HCT116 (cell line): ENCODE data around the gene SLC4A7. TPM values are rescaled to one million over a fixed set of nuclear protein-coding genes. Genes with fewer than 3 reads are reported as not detected.

Experiments
- ATAC-seq: fragments of 200-7000 bp; cut with Tn5 transposase; 2 replicates; pipeline ENCODE4 v1.9.1; 2020; ENCODE audit warnings: mild to moderate bottlenecking, moderate library complexity
- BruUV-seq: library from RNA; stranded (reverse); fragments of 400-500 nt; replicated peaks from 2 replicates; lab custom pipeline; 2021; lab: Mats Ljungman, UMichigan
- CTCF ChIA-PET: fragments of 300-600 bp; sonication (Branson Sonifier 250); formaldehyde crosslinking; loops from one replicate; lab custom pipeline; 2021; ENCODE audit warnings: antibody characterized with exemption; lab: Charles Lee
- POLR2A ChIA-PET: fragments of 300-600, 350-600 bp; sonication (Branson Sonifier 250); formaldehyde crosslinking; loops from one replicate; lab custom pipeline; 2021; ENCODE audit warnings: antibody characterized with exemption; lab: Charles Lee
- RAD21 ChIA-PET, 2 experiments: fragments of 300-600 bp; sonication (Branson Sonifier 250); formaldehyde crosslinking; loops; one replicate each; lab custom pipeline; 2023; ENCODE audit warnings: low total read pairs in 2 of 2; ENCODE audit not compliant: uncharacterized antibody in 2 of 2, unreplicated experiment in 2 of 2, low non-redundant PET in 1 of 2; lab: Charles Lee
- DNase-seq: peaks from one replicate; pipeline ENCODE4 v3.0.0-alpha.2; 2010; ENCODE audit warnings: low read depth, low spot score
- H2AFZ ChIP-seq: fragments of 200-600 bp; shearing (Covaris generic), sonication (generic); 2 replicates; pipeline ENCODE4 v1.6.1; 2017; ENCODE audit warnings: low read depth, mixed run types, mixed read lengths, antibody characterized with exemption, low read length; ENCODE audit not compliant: poor library complexity, severe bottlenecking
- H3K27ac ChIP-seq: 2 replicates; pipeline ENCODE4 v1.5.1; 2012; ENCODE audit warnings: low read depth, low read length
- H3K27me3 ChIP-seq: fragments of 200-600 bp; sonication (generic); 2 replicates; pipeline ENCODE4 v1.6.1; 2016; ENCODE audit warnings: mixed run types, low read length, mixed read lengths; ENCODE audit not compliant: insufficient read depth
- H3K36me3 ChIP-seq, 2 experiments: fragments of 200-500 bp in 1 of 2; fragments of 200-600 bp in 1 of 2; sonication (Bioruptor generic) in 1 of 2; sonication (generic) in 1 of 2; 2 replicates each; pipeline versions ENCODE4 v1.5.1 to v1.6.1; 2014 to 2016; ENCODE audit warnings: low read length in 2 of 2, inconsistent platforms in 1 of 2, mixed read lengths in 1 of 2, mixed run types in 1 of 2; ENCODE audit not compliant: insufficient read depth in 2 of 2, control insufficient read depth in 1 of 2
- H3K4me1 ChIP-seq, 2 experiments: fragments of 200-600 bp in 1 of 2; sonication (generic) in 1 of 2; 2 replicates each; pipeline versions ENCODE4 v1.5.1 to v1.6.1; 2012 to 2017; ENCODE audit warnings: low read length in 2 of 2, inconsistent platforms in 1 of 2, mild to moderate bottlenecking in 1 of 2, mixed read lengths in 1 of 2, mixed run types in 1 of 2, moderate library complexity in 1 of 2; ENCODE audit not compliant: insufficient read depth in 2 of 2, control insufficient read depth in 1 of 2
- H3K4me2 ChIP-seq: fragments of 200-600 bp; sonication (generic); 2 replicates; pipeline ENCODE4 v1.6.1; 2017; ENCODE audit warnings: mixed run types, low read length, mixed read lengths
- H3K4me3 ChIP-seq, 2 experiments: fragments of 200-600 bp in 1 of 2; sonication (generic) in 1 of 2; replicated peaks in 1 of 2; 2 replicates each; pipeline ENCODE4 v1.5.1; 2011 to 2016; ENCODE audit warnings: low read length in 2 of 2, control low read depth in 1 of 2, low read depth in 1 of 2, mild to moderate bottlenecking in 1 of 2, mixed read lengths in 1 of 2, mixed run types in 1 of 2
- H3K79me2 ChIP-seq: fragments of 200-600 bp; sonication (generic); 2 replicates; pipeline ENCODE4 v1.6.1; 2017; ENCODE audit warnings: mild to moderate bottlenecking, mixed run types, low read length, moderate library complexity, mixed read lengths; ENCODE audit not compliant: insufficient read depth
- H3K9ac ChIP-seq: fragments of 200-600 bp; sonication (generic); 2 replicates; pipeline ENCODE4 v1.6.1; 2016; ENCODE audit warnings: low read length, mixed read lengths
- H3K9me2 ChIP-seq: fragments of 200-600 bp; sonication (generic), shearing (Covaris generic); 2 replicates; pipeline ENCODE4 v1.6.1; 2017; ENCODE audit warnings: mixed run types, mild to moderate bottlenecking, moderate library complexity; ENCODE audit not compliant: insufficient read depth
- H3K9me3 ChIP-seq, 2 experiments: fragments of 200-500 bp in 1 of 2; fragments of 200-600 bp in 1 of 2; sonication (Bioruptor generic) in 1 of 2; sonication (generic) in 1 of 2; 2 replicates each; pipeline ENCODE4 v1.6.1; 2014 to 2017; ENCODE audit warnings: low read length in 2 of 2, mixed read lengths in 2 of 2, inconsistent platforms in 1 of 2, low read depth in 1 of 2, mild to moderate bottlenecking in 1 of 2, mixed run types in 1 of 2, moderate library complexity in 1 of 2; ENCODE audit not compliant: control insufficient read depth in 1 of 2, insufficient read depth in 1 of 2
- H4K20me1 ChIP-seq: fragments of 200-600 bp; sonication (generic), shearing (Covaris generic); 2 replicates; pipeline ENCODE4 v1.6.1; 2017; ENCODE audit warnings: mixed run types, mild to moderate bottlenecking, moderate library complexity; ENCODE audit not compliant: insufficient read depth
- CBX3 ChIP-seq: IDR thresholded peaks from 2 replicates; pipeline ENCODE4 v1.6.1; 2012; ENCODE audit warnings: low read depth
- EGR1 ChIP-seq: IDR thresholded peaks from 2 replicates; pipeline ENCODE4 v1.6.1; 2012; ENCODE audit warnings: low read depth
- EZH2 ChIP-seq: fragments of 200-600 bp; sonication (generic); IDR thresholded peaks from 2 replicates; pipeline ENCODE4 v1.6.1; 2017; ENCODE audit warnings: antibody characterized with exemption, mixed run types
- EZH2phosphoT487 ChIP-seq: fragments of 200-600 bp; IDR thresholded peaks from 2 replicates; pipeline ENCODE4 v1.6.1; 2018; ENCODE audit warnings: antibody characterized with exemption, borderline replicate concordance
- FOSL1 ChIP-seq: IDR thresholded peaks from 2 replicates; pipeline ENCODE4 v1.6.1; 2012; ENCODE audit warnings: low read depth
- JUND ChIP-seq: IDR thresholded peaks from 2 replicates; pipeline ENCODE4 v1.6.1; 2012
- MAX ChIP-seq: IDR thresholded peaks from 2 replicates; pipeline ENCODE4 v1.6.1; 2012
- POLR2A ChIP-seq: IDR thresholded peaks from 2 replicates; pipeline ENCODE4 v1.7.0; 2011; ENCODE audit warnings: borderline replicate concordance; ENCODE audit not compliant: insufficient read depth, insufficient read length; ENCODE audit errors: extremely low read depth
- RAD21 ChIP-seq: IDR thresholded peaks from 2 replicates; pipeline ENCODE4 v1.6.1; 2012; ENCODE audit warnings: low read depth, mild to moderate bottlenecking
- SIN3A ChIP-seq: IDR thresholded peaks from 2 replicates; pipeline ENCODE4 v1.6.1; 2012; ENCODE audit warnings: low read depth
- SP1 ChIP-seq: IDR thresholded peaks from 2 replicates; pipeline ENCODE4 v1.6.1; 2012; ENCODE audit warnings: low read depth
- SRF ChIP-seq: IDR thresholded peaks from 2 replicates; pipeline ENCODE4 v1.6.1; 2012; ENCODE audit warnings: low read depth
- YY1 ChIP-seq: IDR thresholded peaks from 2 replicates; pipeline ENCODE4 v1.6.1; 2011; ENCODE audit warnings: low read length, low read depth, moderate library complexity, mild to moderate bottlenecking; ENCODE audit not compliant: insufficient replicate concordance; ENCODE audit errors: extremely low read depth
- ZNF274 ChIP-seq: fragments of 200-500 bp; sonication (Bioruptor generic); IDR thresholded peaks from 2 replicates; pipeline ENCODE4 v1.6.1; 2014; ENCODE audit warnings: mild to moderate bottlenecking, low read depth, low read length, inconsistent platforms
- intact Hi-C: fragments of 100-400 bp; cut with micrococcal nuclease; formaldehyde crosslinking; loops from 2 replicates; pipeline ENCODE4 v1.10.0; 2022
- total RNA-seq: library from RNA; stranded (reverse); gene quantifications from one replicate; pipeline ENCODE4 v1.2.1, GENCODE V29; 2021; ENCODE audit not compliant: unreplicated experiment
- TF ChIP-seq, protein P1 (sequence below): IDR thresholded peaks from 2 replicates; pipeline ENCODE4 v1.6.1; 2011; ENCODE audit warnings: mild to moderate bottlenecking, low read length, moderate library complexity; ENCODE audit not compliant: insufficient replicate concordance; ENCODE audit errors: extremely low read depth
- TF ChIP-seq, protein P2 (sequence below): IDR thresholded peaks from 2 replicates; pipeline ENCODE4 v1.6.1; 2012
- TF ChIP-seq, protein P3 (sequence below): IDR thresholded peaks from 2 replicates; pipeline ENCODE4 v1.6.1; 2012; ENCODE audit warnings: low read depth

The SLC4A7 gene
- total RNA-seq, 1 experiment from 2014 or later: 37.6 TPM

DNA sequence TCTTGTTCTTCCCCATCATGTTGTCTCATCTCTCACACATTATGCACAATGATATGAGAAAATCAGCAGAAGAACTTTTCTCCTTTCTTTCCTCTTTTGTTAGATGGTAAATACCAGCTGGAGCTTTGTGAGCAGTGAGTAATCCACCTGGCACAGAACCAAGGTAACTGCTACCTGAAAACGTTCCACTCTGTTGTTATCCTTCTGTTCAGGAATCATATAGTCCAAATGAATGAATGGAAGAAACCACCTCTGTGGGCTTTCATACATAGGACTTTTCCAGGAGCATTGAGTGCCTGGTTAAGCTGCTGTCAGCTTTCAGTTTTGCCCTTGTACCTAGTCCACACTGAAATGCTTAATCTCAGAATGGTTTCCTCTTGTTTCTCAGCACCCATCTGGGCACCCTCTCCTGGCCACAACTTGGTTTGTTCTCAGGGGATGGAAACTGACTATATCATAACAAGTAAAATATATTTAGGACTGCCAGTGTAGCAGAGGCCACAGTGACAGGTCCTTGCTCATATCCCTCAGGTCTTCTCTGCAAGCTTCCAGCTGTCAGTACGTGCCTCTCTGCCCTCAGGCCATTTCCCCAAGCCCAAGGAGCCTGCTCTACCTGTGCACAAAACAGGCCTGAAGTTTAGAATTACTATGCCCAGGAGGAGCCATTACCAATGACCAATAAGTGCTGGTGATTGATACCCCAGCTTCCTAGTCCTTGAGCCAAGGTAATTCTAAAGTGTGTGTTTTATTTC, 23.5 kb upstream of the SLC4A7 start:
- H3K36me3 ChIP-seq: no peaks in the 10 kb centered on the region
- ATAC-seq (peak; percentile 67), DNase-seq (no peak)
- H3K4me3 ChIP-seq: no peak overlapping the region
- H2AFZ ChIP-seq: peak overlapping the region; percentile 12
- ChIA-PET CTCF (interaction anchor here (0.8 to 1.2 kb wide), 2 partner anchors 15 to 150 kb away, joined by 3 read pairs; no protein-coding TSS in a partner anchor), RAD21 (no interaction called here), POLR2A (interaction anchor here (1.0 to 1.4 kb wide), 2 partner anchors 12 to 23 kb away, joined by 3 to 8 read pairs; partner anchors contain the start of gene SLC4A7)
- H3K79me2 ChIP-seq: no peaks in the 10 kb centered on the region
- BruUV-seq: no TSS peak
- H3K9me3 ChIP-seq: no peaks in the 10 kb centered on the region
- TF ChIP-seq EZH2: no peak
- no peak for TF ChIP-seq RAD21
- TF ChIP-seq, protein P1, sequence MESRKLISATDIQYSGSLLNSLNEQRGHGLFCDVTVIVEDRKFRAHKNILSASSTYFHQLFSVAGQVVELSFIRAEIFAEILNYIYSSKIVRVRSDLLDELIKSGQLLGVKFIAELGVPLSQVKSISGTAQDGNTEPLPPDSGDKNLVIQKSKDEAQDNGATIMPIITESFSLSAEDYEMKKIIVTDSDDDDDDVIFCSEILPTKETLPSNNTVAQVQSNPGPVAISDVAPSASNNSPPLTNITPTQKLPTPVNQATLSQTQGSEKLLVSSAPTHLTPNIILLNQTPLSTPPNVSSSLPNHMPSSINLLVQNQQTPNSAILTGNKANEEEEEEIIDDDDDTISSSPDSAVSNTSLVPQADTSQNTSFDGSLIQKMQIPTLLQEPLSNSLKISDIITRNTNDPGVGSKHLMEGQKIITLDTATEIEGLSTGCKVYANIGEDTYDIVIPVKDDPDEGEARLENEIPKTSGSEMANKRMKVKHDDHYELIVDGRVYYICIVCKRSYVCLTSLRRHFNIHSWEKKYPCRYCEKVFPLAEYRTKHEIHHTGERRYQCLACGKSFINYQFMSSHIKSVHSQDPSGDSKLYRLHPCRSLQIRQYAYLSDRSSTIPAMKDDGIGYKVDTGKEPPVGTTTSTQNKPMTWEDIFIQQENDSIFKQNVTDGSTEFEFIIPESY: no peak
- TF ChIP-seq ZNF274: no peak
- no peak for TF ChIP-seq SRF
- no peak; the same call in 1 of the 2 replicates for TF ChIP-seq MAX
- peak; percentile 28; the same call in 1 of the 2 replicates for TF ChIP-seq JUND
- peak; percentile 55; the same call in 1 of the 2 replicates for TF ChIP-seq CBX3
- TF ChIP-seq EGR1: no peak
- TF ChIP-seq, protein P2, sequence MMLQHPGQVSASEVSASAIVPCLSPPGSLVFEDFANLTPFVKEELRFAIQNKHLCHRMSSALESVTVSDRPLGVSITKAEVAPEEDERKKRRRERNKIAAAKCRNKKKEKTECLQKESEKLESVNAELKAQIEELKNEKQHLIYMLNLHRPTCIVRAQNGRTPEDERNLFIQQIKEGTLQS: no peak
- no peak for TF ChIP-seq POLR2A
- TF ChIP-seq, protein P3, sequence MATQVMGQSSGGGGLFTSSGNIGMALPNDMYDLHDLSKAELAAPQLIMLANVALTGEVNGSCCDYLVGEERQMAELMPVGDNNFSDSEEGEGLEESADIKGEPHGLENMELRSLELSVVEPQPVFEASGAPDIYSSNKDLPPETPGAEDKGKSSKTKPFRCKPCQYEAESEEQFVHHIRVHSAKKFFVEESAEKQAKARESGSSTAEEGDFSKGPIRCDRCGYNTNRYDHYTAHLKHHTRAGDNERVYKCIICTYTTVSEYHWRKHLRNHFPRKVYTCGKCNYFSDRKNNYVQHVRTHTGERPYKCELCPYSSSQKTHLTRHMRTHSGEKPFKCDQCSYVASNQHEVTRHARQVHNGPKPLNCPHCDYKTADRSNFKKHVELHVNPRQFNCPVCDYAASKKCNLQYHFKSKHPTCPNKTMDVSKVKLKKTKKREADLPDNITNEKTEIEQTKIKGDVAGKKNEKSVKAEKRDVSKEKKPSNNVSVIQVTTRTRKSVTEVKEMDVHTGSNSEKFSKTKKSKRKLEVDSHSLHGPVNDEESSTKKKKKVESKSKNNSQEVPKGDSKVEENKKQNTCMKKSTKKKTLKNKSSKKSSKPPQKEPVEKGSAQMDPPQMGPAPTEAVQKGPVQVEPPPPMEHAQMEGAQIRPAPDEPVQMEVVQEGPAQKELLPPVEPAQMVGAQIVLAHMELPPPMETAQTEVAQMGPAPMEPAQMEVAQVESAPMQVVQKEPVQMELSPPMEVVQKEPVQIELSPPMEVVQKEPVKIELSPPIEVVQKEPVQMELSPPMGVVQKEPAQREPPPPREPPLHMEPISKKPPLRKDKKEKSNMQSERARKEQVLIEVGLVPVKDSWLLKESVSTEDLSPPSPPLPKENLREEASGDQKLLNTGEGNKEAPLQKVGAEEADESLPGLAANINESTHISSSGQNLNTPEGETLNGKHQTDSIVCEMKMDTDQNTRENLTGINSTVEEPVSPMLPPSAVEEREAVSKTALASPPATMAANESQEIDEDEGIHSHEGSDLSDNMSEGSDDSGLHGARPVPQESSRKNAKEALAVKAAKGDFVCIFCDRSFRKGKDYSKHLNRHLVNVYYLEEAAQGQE: no peak
- no peak for TF ChIP-seq SIN3A
- no peak for TF ChIP-seq YY1
- TF ChIP-seq EZH2phosphoT487: no peak
- no peak; the same call in 1 of the 2 replicates for TF ChIP-seq FOSL1
- TF ChIP-seq SP1: no peak
- H3K4me2 ChIP-seq: peak overlapping the region; percentile 27
- peaks cover 11 to 15% of the 10 kb centered on the region in 2 experiments for H3K4me1 ChIP-seq
- intact Hi-C loops: no loop called here
- no peaks in the 10 kb centered on the region for H3K27me3 ChIP-seq
- no peak overlapping the region for H3K9ac ChIP-seq
- no peaks in the 10 kb centered on the region for H4K20me1 ChIP-seq
- no peaks in the 10 kb centered on the region for H3K9me2 ChIP-seq
- H3K27ac ChIP-seq: no peak overlapping the region
